MM.1S (cell line): ENCODE measurements around the gene DKKL1.
A peak's percentile ranks its signal among the peaks of the same experiment; 100 is the strongest.

Experiments used
- DNase-seq: peaks from one replicate; pipeline ENCODE4 v3.0.0-alpha.2; 2015
- H2AFZ ChIP-seq: fragments of 300-600 bp; sonication (generic); 2 replicates; pipeline ENCODE4 v1.6.0; 2016; ENCODE audit warnings: antibody characterized with exemption, low read length
- H3F3A ChIP-seq: fragments of 300-600 bp; sonication (generic); 2 replicates; pipeline ENCODE4 v1.6.1; 2016; ENCODE audit warnings: mild to moderate bottlenecking, antibody characterized with exemption, low read length, moderate library complexity, mixed read lengths; ENCODE audit not compliant: insufficient read depth
- H3K27ac ChIP-seq: fragments of 300-600 bp; sonication (generic); 2 replicates; pipeline ENCODE4 v1.5.1; 2016; ENCODE audit warnings: mild to moderate bottlenecking, low read length
- H3K27me3 ChIP-seq: fragments of 300-600 bp; sonication (generic); replicated peaks from 2 replicates; pipeline ENCODE4 v1.6.0; 2016; ENCODE audit warnings: low read length; ENCODE audit not compliant: insufficient read depth
- H3K36me3 ChIP-seq: fragments of 300-600 bp; sonication (generic); replicated peaks from 2 replicates; pipeline ENCODE4 v1.6.1; 2016; ENCODE audit warnings: mild to moderate bottlenecking, low read length, mixed read lengths; ENCODE audit not compliant: insufficient read depth
- H3K4me1 ChIP-seq: fragments of 300-600 bp; sonication (generic); 2 replicates; pipeline ENCODE4 v1.6.1; 2016; ENCODE audit warnings: low read length, mixed read lengths
- H3K4me2 ChIP-seq: fragments of 300-600 bp; sonication (generic); 2 replicates; pipeline ENCODE4 v1.6.0; 2016; ENCODE audit warnings: low read depth, low read length
- H3K4me3 ChIP-seq: fragments of 300-600 bp; sonication (generic); 2 replicates; pipeline ENCODE4 v1.5.1; 2016; ENCODE audit warnings: low read length, mixed read lengths
- H3K79me2 ChIP-seq: fragments of 300-600 bp; sonication (generic); 2 replicates; pipeline ENCODE4 v1.6.1; 2016; ENCODE audit warnings: mixed run types, low read length, mixed read lengths
- H3K9ac ChIP-seq: fragments of 300-600 bp; sonication (generic); 2 replicates; pipeline ENCODE4 v1.6.1; 2016; ENCODE audit warnings: low read length, mixed read lengths
- H3K9me2 ChIP-seq: fragments of 300-600 bp; sonication (generic); replicated peaks from 2 replicates; pipeline ENCODE4 v1.6.1; 2016; ENCODE audit warnings: mild to moderate bottlenecking, low read length, mixed read lengths; ENCODE audit not compliant: insufficient read depth
- H3K9me3 ChIP-seq: fragments of 300-600 bp; sonication (generic); replicated peaks from 2 replicates; pipeline ENCODE4 v1.6.1; 2016; ENCODE audit warnings: mild to moderate bottlenecking, low read length, mixed read lengths; ENCODE audit not compliant: insufficient read depth
- H4K20me1 ChIP-seq: fragments of 300-600 bp; sonication (generic); 2 replicates; pipeline ENCODE4 v1.6.1; 2016; ENCODE audit warnings: mild to moderate bottlenecking, low read length, moderate library complexity, mixed read lengths; ENCODE audit not compliant: insufficient read depth
- EZH2 ChIP-seq: fragments of 300-600 bp; sonication (generic); optimal IDR thresholded peaks from 2 replicates; pipeline ENCODE3; 2017; ENCODE audit warnings: low read depth, mild to moderate bottlenecking, antibody characterized with exemption, low read length, mixed read lengths
- EZH2phosphoT487 ChIP-seq: fragments of 300-600 bp; sonication (generic); IDR thresholded peaks from 2 replicates; pipeline ENCODE4 v1.6.1; 2018; ENCODE audit warnings: antibody characterized with exemption, low read length
- TF ChIP-seq, protein P1 (sequence below): fragments of 300-600 bp; sonication (generic); IDR thresholded peaks from 2 replicates; pipeline ENCODE4 v1.5.1; 2016; ENCODE audit warnings: antibody characterized with exemption, low read length, mixed read lengths

The DKKL1 gene

DNA sequence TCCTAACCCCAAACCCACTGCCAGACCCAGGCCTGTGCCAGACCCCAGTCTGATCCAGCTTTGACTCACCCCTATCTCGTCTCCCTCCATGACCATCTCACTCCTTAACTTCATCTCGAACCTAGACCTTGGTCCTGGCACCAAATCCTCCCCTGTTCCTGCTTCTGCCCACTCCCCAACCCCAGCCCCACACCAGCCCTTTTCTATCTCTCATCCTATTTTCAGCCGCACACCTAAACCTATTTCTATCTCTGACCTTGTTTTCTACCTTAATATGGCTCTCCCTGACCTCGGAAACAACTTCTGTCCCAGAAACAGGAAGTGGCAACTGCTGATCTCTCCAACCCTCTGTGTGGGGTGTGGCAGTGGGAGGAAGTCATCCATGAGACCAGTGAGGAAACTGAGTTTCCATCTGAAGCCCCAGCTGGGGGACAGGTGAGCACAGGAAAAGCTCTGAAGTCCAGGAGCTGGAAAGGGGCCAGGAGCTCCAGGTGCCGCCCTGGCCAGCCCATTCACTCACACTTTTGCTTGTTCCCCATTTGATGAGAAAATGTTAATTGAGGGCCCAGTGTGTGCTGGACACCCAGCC is 45.9 kb downstream of the DKKL1 start:
- H3K27ac ChIP-seq = no peak overlapping the region
- no peaks in the 10 kb centered on the region for H3K9me3 ChIP-seq
- DNase-seq = no peak
- no peaks in the 10 kb centered on the region for H3F3A ChIP-seq
- TF ChIP-seq EZH2phosphoT487 (no peak), EZH2 (no peak)
- TF ChIP-seq, protein P1, sequence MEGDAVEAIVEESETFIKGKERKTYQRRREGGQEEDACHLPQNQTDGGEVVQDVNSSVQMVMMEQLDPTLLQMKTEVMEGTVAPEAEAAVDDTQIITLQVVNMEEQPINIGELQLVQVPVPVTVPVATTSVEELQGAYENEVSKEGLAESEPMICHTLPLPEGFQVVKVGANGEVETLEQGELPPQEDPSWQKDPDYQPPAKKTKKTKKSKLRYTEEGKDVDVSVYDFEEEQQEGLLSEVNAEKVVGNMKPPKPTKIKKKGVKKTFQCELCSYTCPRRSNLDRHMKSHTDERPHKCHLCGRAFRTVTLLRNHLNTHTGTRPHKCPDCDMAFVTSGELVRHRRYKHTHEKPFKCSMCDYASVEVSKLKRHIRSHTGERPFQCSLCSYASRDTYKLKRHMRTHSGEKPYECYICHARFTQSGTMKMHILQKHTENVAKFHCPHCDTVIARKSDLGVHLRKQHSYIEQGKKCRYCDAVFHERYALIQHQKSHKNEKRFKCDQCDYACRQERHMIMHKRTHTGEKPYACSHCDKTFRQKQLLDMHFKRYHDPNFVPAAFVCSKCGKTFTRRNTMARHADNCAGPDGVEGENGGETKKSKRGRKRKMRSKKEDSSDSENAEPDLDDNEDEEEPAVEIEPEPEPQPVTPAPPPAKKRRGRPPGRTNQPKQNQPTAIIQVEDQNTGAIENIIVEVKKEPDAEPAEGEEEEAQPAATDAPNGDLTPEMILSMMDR = no peak
- peaks cover 8% of the 10 kb centered on the region for H3K4me1 ChIP-seq
- H3K9me2 ChIP-seq = no peaks in the 10 kb centered on the region
- H2AFZ ChIP-seq = peak overlapping the region; percentile 59
- peak overlapping the region; percentile 35; the same call in 1 of the 2 replicates for H3K4me2 ChIP-seq
- H4K20me1 ChIP-seq = no peaks in the 10 kb centered on the region
- H3K79me2 ChIP-seq = no peaks in the 10 kb centered on the region
- no peak overlapping the region for H3K4me3 ChIP-seq
- H3K36me3 ChIP-seq = no peaks in the 10 kb centered on the region
- H3K27me3 ChIP-seq = peaks cover 24% of the 10 kb centered on the region
- H3K9ac ChIP-seq = no peak overlapping the region

DNA sequence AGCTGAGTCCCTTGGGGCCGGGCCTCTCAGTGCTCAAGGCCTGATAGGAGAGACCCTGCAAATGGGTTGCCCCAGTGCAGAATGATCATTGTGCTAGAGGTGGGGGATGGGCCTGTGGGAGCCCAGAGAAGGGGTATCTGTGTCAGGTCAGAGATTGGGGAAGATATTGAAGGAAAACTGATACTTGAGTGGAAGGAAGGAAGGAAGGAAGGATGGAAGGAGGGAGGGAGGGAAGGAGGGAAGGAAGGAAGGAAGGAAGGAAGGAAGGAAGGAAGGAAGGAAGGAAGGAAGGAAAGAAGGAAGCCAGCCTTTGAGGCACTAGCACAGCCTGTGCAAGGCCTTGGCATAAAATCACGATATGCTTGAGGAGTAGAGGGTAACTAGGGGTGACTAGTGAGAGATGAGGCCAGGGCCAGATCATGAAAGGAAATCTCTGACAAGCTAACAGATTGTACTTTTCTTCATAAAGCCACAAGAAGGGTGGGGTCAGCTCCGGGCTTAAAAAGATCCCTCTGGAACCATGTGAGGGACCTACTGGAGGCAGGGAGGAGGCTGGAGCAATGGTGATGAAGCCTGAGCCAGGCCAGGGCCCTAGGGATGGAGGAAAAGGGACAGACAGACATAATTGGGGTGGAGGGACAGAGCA is 48.1 kb downstream of the DKKL1 start:
- peaks cover 44% of the 10 kb centered on the region for H3K27me3 ChIP-seq
- H3F3A ChIP-seq = no peaks in the 10 kb centered on the region
- no peaks in the 10 kb centered on the region for H3K9me3 ChIP-seq
- H2AFZ ChIP-seq = no peak overlapping the region
- H3K27ac ChIP-seq = no peak overlapping the region
- no peak overlapping the region for H3K4me3 ChIP-seq
- H3K9ac ChIP-seq = no peak overlapping the region
- H3K36me3 ChIP-seq = no peaks in the 10 kb centered on the region
- no peak for DNase-seq
- H3K4me2 ChIP-seq = no peak overlapping the region
- H3K4me1 ChIP-seq = peaks cover 8% of the 10 kb centered on the region
- TF ChIP-seq EZH2phosphoT487 (no peak), EZH2 (no peak)
- TF ChIP-seq, protein P1 = no peak
- no peaks in the 10 kb centered on the region for H4K20me1 ChIP-seq
- H3K9me2 ChIP-seq = no peaks in the 10 kb centered on the region
- H3K79me2 ChIP-seq = no peaks in the 10 kb centered on the region

DNA sequence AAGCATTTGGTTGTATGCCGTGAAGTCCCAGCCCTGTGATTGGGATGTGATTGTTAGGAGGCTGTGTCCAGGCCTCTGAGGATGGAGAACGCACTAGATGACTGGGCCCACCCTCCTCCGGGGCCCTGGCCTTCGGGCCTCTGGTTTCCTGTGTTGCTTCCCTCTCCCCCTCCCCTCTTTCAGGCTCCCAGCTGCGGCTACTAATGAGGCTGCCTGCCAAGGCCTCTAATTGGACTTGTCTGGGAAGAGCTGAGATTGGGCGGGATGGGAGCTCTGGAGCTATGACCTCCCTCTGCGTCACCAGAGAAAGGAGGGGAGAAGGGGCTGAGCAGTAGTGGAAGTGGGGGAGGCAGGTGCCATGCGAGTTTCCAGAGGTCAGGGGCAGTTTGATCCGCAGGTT is 49.7 kb downstream of the DKKL1 start:
- H3K27me3 ChIP-seq = peaks cover 55% of the 10 kb centered on the region
- H2AFZ ChIP-seq = no peak overlapping the region
- H3K9me3 ChIP-seq = no peaks in the 10 kb centered on the region
- H3F3A ChIP-seq = no peaks in the 10 kb centered on the region
- no peak for DNase-seq
- no peak overlapping the region for H3K4me3 ChIP-seq
- no peak overlapping the region for H3K27ac ChIP-seq
- no peaks in the 10 kb centered on the region for H4K20me1 ChIP-seq
- TF ChIP-seq, protein P1 = no peak
- TF ChIP-seq EZH2phosphoT487 (no peak), EZH2 (no peak)
- H3K4me1 ChIP-seq = peaks cover 8% of the 10 kb centered on the region
- no peaks in the 10 kb centered on the region for H3K79me2 ChIP-seq
- H3K9ac ChIP-seq = no peak overlapping the region
- H3K36me3 ChIP-seq = no peaks in the 10 kb centered on the region
- H3K9me2 ChIP-seq = no peaks in the 10 kb centered on the region
- no peak overlapping the region for H3K4me2 ChIP-seq
